Measurements from ENCODE around the gene ANKRD53.

- TF ChIP-seq POLR2AphosphoS5 (IDR thresholded peaks at IDR 0.05) = no peak
- TF ChIP-seq POLR2A (IDR thresholded peaks at IDR 0.05) = no peak
- TF ChIP-seq, protein P1, sequence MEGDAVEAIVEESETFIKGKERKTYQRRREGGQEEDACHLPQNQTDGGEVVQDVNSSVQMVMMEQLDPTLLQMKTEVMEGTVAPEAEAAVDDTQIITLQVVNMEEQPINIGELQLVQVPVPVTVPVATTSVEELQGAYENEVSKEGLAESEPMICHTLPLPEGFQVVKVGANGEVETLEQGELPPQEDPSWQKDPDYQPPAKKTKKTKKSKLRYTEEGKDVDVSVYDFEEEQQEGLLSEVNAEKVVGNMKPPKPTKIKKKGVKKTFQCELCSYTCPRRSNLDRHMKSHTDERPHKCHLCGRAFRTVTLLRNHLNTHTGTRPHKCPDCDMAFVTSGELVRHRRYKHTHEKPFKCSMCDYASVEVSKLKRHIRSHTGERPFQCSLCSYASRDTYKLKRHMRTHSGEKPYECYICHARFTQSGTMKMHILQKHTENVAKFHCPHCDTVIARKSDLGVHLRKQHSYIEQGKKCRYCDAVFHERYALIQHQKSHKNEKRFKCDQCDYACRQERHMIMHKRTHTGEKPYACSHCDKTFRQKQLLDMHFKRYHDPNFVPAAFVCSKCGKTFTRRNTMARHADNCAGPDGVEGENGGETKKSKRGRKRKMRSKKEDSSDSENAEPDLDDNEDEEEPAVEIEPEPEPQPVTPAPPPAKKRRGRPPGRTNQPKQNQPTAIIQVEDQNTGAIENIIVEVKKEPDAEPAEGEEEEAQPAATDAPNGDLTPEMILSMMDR (IDR thresholded peaks at IDR 0.05) = no peak
These were observed 15.7 kb downstream of the ANKRD53 start for GRCh38 chr2:70994009-70994698.
